Neural progenitor cell (in vitro differentiated cells): Measurements from ENCODE around the gene RBM28. TPM values are rescaled to one million over a fixed set of nuclear protein-coding genes. Genes with fewer than 3 reads are reported as not detected.

ENCODE experiments used
- DNase-seq: peaks from one replicate; pipeline ENCODE4 v3.0.0-alpha.2; 2016; ENCODE audit warnings: low spot score
- H2AFZ ChIP-seq: fragments of 200-600 bp; sonication (generic); replicated peaks from 2 replicates; pipeline ENCODE4 v1.6.1; 2016; ENCODE audit warnings: antibody characterized with exemption
- H3F3A ChIP-seq: fragments of 200-600 bp; sonication (generic); 2 replicates; pipeline ENCODE4 v1.6.1; 2016; ENCODE audit warnings: antibody characterized with exemption, low read depth
- H3K27ac ChIP-seq: fragments of 200-600 bp; sonication (generic); 2 replicates; pipeline ENCODE4 v1.5.1; 2016; ENCODE audit warnings: mild to moderate bottlenecking
- H3K27me3 ChIP-seq: fragments of 200-600 bp; sonication (generic); 2 replicates; pipeline ENCODE4 v1.6.1; 2016; ENCODE audit warnings: mild to moderate bottlenecking, moderate library complexity
- H3K36me3 ChIP-seq: fragments of 200-600 bp; sonication (generic); 2 replicates; pipeline ENCODE4 v1.5.1; 2016
- H3K4me1 ChIP-seq: fragments of 200-600 bp; sonication (generic); 2 replicates; pipeline ENCODE4 v1.6.1; 2016; ENCODE audit warnings: mixed run types
- H3K4me2 ChIP-seq: fragments of 200-600 bp; sonication (generic); 2 replicates; pipeline ENCODE4 v1.6.1; 2016
- H3K4me3 ChIP-seq: fragments of 200-600 bp; sonication (generic); 2 replicates; pipeline ENCODE4 v1.5.1; 2016
- H3K79me2 ChIP-seq: fragments of 200-600 bp; sonication (generic); 2 replicates; pipeline ENCODE4 v1.6.1; 2016; ENCODE audit warnings: low read depth
- H3K9ac ChIP-seq: fragments of 200-600 bp; sonication (generic); 2 replicates; pipeline ENCODE4 v1.6.1; 2016
- H3K9me3 ChIP-seq: fragments of 200-600 bp; sonication (generic); 2 replicates; pipeline ENCODE4 v1.5.1; 2016; ENCODE audit warnings: low read depth
- H4K20me1 ChIP-seq: fragments of 200-600 bp; sonication (generic); 2 replicates; pipeline ENCODE4 v1.6.1; 2016; ENCODE audit warnings: low read depth
- H3K27ac Mint-ChIP-seq: 3 replicates; pipeline ENCODE4 v1.8.0; 2021; ENCODE audit warnings: mixed read lengths
- H3K27me3 Mint-ChIP-seq: 2 replicates; pipeline ENCODE4 v1.8.0; 2022; ENCODE audit warnings: low read depth, mild to moderate bottlenecking, inconsistent platforms, moderate library complexity, mixed read lengths; ENCODE audit not compliant: insufficient read depth
- H3K36me3 Mint-ChIP-seq: 3 replicates; pipeline ENCODE4 v1.8.0; 2021; ENCODE audit warnings: mixed read lengths
- H3K4me1 Mint-ChIP-seq: 3 replicates; pipeline ENCODE4 v1.8.0; 2021; ENCODE audit warnings: mixed read lengths
- H3K4me3 Mint-ChIP-seq: 3 replicates; pipeline ENCODE4 v1.8.0; 2021; ENCODE audit warnings: mild to moderate bottlenecking, moderate library complexity, mixed read lengths
- H3K9me3 Mint-ChIP-seq: 3 replicates; pipeline ENCODE4 v1.8.0; 2020; ENCODE audit warnings: mixed read lengths
- EZH2 ChIP-seq: fragments of 200-600 bp; sonication (generic); IDR thresholded peaks from 2 replicates; pipeline ENCODE4 v1.6.1; 2017; ENCODE audit warnings: antibody characterized with exemption, mild to moderate bottlenecking, moderate library complexity
- EZH2phosphoT487 ChIP-seq: fragments of 200-600 bp; sonication (generic); IDR thresholded peaks from 2 replicates; pipeline ENCODE4 v1.6.1; 2017; ENCODE audit warnings: antibody characterized with exemption
- total RNA-seq: library from RNA; depleted of rRNA; stranded (reverse); fragments of >200 nt; gene quantifications from 2 replicates; pipeline ENCODE4 v1.2.3, GENCODE V29; 2015; ENCODE audit warnings: low replicate concordance
- TF ChIP-seq, protein P1 (sequence below): fragments of 200-600 bp; sonication (generic); IDR thresholded peaks from 2 replicates; pipeline ENCODE4 v1.5.1; 2017; ENCODE audit warnings: antibody characterized with exemption, mild to moderate bottlenecking

RBM28 gene
- total RNA-seq, 1 donor from 2014 or later: 33.5 TPM

DNA sequence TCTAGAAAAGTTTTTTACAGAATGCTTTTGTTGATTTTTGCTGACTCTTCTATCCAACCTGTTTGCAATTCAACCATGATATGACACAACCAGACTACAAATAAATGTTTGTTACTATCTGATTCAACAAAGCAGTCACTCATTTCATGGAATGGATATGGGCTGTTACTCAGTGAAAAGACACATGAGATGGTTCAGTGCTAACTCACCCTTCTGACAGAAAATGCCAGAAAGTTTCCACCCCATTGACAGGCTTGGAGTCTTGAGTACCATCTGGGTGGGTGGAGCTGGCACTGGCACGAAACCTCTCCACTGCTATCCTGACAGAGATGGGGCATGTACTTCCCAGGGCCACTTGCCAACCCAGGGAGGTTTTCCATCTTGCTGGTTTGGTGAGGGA is 39.5 kb downstream of the RBM28 start:
- no peaks in the 10 kb centered on the region for H3K9me3 Mint-ChIP-seq
- Histone ChIP-seq H3K27ac (no peak overlapping the region), H3K36me3 (no peaks in the 10 kb centered on the region), H3K79me2 (no peaks in the 10 kb centered on the region), H2AFZ (no peak overlapping the region), H3K9ac (no peak overlapping the region), H3F3A (peaks cover under 1% of the 10 kb centered on the region), H3K4me2 (no peak overlapping the region), H3K27me3 (no peaks in the 10 kb centered on the region), H3K4me3 (no peak overlapping the region), H3K4me1 (peaks cover 4% of the 10 kb centered on the region), H3K9me3 (no peaks in the 10 kb centered on the region), H4K20me1 (no peaks in the 10 kb centered on the region)
- DNase-seq: no peak
- H3K27me3 Mint-ChIP-seq: peaks cover 1% of the 10 kb centered on the region
- H3K4me1 Mint-ChIP-seq: peaks cover 4% of the 10 kb centered on the region
- H3K36me3 Mint-ChIP-seq: peaks cover 23% of the 10 kb centered on the region
- no peak overlapping the region for H3K4me3 Mint-ChIP-seq
- no peak overlapping the region for H3K27ac Mint-ChIP-seq
- TF ChIP-seq EZH2: no peak
- TF ChIP-seq, protein P1, sequence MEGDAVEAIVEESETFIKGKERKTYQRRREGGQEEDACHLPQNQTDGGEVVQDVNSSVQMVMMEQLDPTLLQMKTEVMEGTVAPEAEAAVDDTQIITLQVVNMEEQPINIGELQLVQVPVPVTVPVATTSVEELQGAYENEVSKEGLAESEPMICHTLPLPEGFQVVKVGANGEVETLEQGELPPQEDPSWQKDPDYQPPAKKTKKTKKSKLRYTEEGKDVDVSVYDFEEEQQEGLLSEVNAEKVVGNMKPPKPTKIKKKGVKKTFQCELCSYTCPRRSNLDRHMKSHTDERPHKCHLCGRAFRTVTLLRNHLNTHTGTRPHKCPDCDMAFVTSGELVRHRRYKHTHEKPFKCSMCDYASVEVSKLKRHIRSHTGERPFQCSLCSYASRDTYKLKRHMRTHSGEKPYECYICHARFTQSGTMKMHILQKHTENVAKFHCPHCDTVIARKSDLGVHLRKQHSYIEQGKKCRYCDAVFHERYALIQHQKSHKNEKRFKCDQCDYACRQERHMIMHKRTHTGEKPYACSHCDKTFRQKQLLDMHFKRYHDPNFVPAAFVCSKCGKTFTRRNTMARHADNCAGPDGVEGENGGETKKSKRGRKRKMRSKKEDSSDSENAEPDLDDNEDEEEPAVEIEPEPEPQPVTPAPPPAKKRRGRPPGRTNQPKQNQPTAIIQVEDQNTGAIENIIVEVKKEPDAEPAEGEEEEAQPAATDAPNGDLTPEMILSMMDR: no peak
- no peak for TF ChIP-seq EZH2phosphoT487

DNA sequence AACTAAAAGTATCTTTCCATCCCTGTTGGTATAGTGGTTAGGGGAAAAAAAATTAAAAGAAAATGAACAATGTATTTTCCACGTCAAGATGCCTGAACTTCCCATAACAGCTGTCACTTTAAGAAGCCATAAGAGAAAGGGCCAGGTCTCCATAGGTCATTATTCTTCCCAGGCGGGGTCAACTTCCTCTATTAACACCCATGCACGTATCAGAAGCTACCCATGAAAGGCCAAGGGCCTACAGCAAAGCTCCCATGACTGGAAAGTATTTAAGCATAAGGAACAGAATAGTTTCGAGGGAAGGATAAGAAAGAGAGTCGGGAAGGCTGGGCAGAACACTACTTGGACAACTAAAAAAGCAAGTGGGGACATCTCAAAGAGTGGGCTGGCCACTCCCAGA is 40.1 kb downstream of the RBM28 start:
- H3K27me3 Mint-ChIP-seq: peaks cover 3% of the 10 kb centered on the region
- Histone ChIP-seq H4K20me1 (no peaks in the 10 kb centered on the region), H3K9ac (no peak overlapping the region), H3K4me3 (no peak overlapping the region), H3F3A (peaks cover 6% of the 10 kb centered on the region), H3K27ac (no peak overlapping the region), H3K9me3 (no peaks in the 10 kb centered on the region), H3K27me3 (no peaks in the 10 kb centered on the region), H2AFZ (no peak overlapping the region), H3K36me3 (no peaks in the 10 kb centered on the region), H3K4me2 (no peak overlapping the region), H3K4me1 (peaks cover 10% of the 10 kb centered on the region), H3K79me2 (no peaks in the 10 kb centered on the region)
- TF ChIP-seq EZH2 (no peak), EZH2phosphoT487 (no peak)
- TF ChIP-seq, protein P1: no peak
- H3K27ac Mint-ChIP-seq: no peak overlapping the region
- H3K36me3 Mint-ChIP-seq: peaks cover 20% of the 10 kb centered on the region
- DNase-seq: no peak
- H3K4me3 Mint-ChIP-seq: no peak overlapping the region
- no peaks in the 10 kb centered on the region for H3K9me3 Mint-ChIP-seq
- H3K4me1 Mint-ChIP-seq: peaks cover 8% of the 10 kb centered on the region

DNA sequence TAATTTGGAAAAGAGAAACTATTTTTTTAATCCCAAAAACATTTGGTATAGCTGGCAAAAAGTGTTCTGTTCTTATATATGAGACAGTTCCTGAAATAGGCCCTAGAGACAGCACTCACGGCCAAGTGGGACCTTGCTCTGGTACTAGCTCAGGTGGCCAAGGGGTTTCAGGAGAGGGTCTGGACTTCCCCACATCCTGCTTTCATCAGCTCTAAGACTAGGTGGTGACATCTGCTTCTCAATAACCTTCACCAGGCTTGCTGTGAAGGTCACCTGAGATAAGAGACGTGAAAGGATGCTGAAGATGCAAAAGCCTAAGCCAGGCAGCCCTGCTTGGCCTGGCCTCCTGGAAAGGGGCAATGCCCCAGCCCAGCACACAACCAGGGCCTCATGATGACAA is 40.6 kb downstream of the RBM28 start:
- Histone ChIP-seq H3K9ac (no peak overlapping the region), H3K4me1 (peaks cover 12% of the 10 kb centered on the region), H4K20me1 (no peaks in the 10 kb centered on the region), H3K27me3 (no peaks in the 10 kb centered on the region), H3K27ac (no peak overlapping the region), H3K4me3 (no peak overlapping the region), H3K36me3 (no peaks in the 10 kb centered on the region), H2AFZ (no peak overlapping the region), H3K9me3 (no peaks in the 10 kb centered on the region), H3K4me2 (no peak overlapping the region), H3K79me2 (no peaks in the 10 kb centered on the region), H3F3A (peaks cover 8% of the 10 kb centered on the region)
- Mint-ChIP-seq H3K9me3 (no peaks in the 10 kb centered on the region), H3K36me3 (peaks cover 17% of the 10 kb centered on the region), H3K27ac (no peak overlapping the region), H3K4me3 (no peak overlapping the region), H3K27me3 (peaks cover 3% of the 10 kb centered on the region), H3K4me1 (peaks cover 8% of the 10 kb centered on the region)
- DNase-seq: no peak
- TF ChIP-seq EZH2phosphoT487 (no peak), EZH2 (no peak)
- TF ChIP-seq, protein P1: no peak
